ENCODE data around the gene TFAP2E. TPM values are rescaled to one million over a fixed set of nuclear protein-coding genes. Genes with fewer than 3 reads are reported as not detected.
"Not testable (repeated sequence)": the region's sequence is repeated elsewhere in the genome, so short reads cannot be mapped to it uniquely, and the experiment has no call there.

The TFAP2E gene
- total RNA-seq, 1 experiment from 2014 or later: not detected

DNA sequence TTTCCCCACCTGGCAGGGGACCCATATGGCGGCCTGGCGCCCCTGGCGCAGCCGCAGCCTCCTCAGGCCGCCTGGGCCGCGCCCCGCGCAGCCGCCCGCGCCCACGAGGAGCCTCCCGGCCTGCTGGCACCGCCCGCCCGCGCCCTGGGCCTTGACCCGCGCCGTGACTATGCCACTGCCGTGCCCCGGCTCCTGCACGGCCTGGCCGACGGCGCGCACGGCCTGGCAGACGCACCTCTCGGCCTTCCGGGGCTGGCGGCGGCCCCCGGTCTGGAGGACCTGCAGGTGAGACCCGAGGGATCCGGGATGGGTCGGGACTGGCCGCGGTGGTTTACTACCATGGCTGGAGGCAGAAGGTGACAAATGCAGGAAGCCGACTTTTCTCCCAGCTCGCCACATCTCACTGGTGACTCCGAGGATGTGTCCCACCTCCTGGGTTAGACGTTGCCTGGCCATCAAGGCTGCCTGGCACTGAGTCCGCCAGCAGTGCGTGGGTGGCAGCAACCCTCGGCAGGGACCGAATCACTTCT is 1.1 kb downstream of the TFAP2E start:
- no peak for DNase-seq (ENCODE audit: low spot score)

DNA sequence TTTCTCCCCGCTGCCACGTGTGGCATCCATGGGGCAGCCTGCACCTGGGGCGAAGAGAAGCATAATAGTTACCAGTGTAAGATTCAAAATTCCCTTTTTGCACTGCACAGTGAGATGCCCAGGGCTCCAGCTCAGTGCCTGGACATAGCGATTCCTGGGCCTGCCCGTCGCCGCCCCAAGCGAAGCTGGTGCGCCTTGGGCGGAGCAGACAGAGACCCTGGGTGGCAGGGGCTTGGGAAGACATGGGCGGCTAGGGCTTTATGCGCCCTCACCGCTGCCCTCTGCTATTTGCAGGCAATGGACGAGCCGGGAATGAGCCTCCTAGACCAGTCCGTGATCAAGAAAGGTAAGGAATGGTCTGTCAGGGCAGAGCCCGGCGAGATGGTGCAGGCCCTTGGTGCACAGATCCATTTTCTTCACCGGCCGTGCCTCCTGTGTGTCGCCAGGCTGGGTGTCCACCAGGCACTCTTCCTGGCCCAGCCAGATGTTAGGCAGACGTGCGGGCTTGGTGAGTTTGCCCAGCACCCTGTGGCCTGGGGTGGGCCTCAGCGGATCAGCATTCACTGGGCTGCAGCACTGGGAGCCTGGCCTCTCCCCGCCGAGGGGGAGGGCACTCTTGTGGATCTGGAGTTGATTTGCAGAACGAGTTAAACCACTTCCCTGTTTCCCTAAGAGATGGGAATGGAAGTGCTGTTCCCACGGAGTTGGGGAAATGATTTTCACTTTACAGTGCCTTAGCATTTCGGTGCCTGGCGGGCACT is 1.7 kb downstream of the TFAP2E start:
- no peak for DNase-seq (ENCODE audit: low spot score)

DNA sequence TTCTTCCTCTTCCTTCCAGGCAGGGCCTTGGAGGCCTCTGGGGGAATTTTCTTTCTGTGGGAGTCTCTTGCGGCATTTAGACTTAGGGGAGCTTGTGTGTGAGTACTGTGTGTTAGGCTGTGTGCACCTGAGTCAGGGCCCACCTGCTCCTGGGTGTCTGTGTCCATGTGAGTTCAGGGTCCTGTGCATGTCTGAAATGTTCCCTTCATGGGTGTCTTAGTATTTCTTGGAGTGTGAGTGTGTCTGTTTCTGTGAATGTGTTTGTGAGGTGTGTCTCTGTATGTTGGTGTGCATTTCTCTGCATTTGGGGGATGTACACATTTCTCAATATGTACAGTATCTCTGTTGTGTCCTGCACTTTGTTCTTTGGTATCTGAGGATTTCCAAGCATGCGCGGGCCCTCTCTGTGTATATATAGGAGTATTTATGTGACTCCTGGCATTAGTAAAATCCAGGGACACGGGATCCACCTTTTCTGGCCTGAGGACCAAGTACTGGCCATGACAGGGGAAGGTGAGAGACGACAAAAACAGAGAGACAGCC is 2.4 kb downstream of the TFAP2E start:
- DNase-seq (ENCODE audit: low spot score): no peak

DNA sequence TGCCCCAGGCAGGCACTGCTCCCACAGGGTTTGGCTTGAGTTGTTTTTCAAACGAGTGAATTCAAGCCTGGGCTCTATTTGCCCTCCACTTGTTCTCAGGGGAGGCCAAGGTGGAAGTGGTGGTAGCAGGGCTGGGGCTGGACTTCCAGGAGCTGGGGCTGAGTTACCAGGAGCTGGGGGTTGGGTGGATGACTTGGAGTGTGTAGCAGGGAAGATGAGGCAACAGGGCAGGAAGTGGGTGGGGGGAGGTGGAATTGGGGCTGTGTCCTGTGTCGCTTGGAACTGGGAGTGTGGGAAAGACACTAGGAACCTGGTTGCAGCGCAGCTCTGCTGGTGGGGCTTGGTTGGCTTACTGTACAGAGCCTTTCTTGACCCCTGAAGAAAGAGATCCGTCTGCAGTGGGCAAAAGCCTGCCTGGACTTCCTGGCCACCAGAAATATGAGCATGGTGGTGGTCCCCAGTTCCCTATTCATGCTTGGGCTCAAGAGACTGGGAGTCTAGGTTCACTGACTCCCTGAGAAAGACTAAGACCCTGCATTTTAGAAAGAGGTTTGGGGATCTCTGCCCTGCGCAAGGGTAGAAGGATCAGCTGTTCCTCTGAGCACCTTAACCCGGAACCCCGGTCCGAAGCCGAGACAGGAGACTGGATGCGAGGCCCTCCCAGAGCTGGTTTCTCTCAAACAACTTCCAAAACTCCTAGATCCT is 3.1 kb downstream of the TFAP2E start:
- DNase-seq (ENCODE audit: low spot score): no peak

DNA sequence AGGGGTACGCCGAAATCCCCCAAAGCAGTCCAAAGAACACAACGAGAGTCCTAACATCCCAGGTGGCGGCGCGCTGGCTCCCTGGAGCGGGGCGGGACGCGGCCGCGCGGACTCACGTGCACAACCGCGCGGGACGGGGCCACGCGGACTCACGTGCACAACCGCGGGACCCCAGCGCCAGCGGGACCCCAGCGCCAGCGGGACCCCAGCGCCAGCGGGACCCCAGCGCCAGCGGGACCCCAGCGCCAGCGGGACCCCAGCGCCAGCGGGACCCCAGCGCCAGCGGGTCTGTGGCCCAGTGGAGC is 3.6 kb downstream of the TFAP2E start:
- not testable (repeated sequence) for DNase-seq (ENCODE audit: low spot score)

DNA sequence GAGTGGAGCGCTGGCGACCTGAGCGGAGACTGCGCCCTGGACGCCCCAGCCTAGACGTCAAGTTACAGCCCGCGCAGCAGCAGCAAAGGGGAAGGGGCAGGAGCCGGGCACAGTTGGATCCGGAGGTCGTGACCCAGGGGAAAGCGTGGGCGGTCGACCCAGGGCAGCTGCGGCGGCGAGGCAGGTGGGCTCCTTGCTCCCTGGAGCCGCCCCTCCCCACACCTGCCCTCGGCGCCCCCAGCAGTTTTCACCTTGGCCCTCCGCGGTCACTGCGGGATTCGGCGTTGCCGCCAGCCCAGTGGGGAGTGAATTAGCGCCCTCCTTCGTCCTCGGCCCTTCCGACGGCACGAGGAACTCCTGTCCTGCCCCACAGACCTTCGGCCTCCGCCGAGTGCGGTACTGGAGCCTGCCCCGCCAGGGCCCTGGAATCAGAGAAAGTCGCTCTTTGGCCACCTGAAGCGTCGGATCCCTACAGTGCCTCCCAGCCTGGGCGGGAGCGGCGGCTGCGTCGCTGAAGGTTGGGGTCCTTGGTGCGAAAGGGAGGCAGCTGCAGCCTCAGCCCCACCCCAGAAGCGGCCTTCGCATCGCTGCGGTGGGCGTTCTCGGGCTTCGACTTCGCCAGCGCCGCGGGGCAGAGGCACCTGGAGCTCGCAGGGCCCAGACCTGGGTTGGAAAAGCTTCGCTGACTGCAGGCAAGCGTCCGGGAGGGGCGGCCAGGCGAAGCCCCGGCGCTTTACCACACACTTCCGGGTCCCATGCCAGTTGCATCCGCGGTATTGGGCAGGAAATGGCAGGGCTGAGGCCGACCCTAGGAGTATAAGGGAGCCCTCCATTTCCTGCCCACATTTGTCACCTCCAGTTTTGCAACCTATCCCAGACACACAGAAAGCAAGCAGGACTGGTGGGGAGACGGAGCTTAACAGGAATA is 4.2 kb downstream of the TFAP2E start:
- DNase-seq (ENCODE audit: low spot score): no peak

DNA sequence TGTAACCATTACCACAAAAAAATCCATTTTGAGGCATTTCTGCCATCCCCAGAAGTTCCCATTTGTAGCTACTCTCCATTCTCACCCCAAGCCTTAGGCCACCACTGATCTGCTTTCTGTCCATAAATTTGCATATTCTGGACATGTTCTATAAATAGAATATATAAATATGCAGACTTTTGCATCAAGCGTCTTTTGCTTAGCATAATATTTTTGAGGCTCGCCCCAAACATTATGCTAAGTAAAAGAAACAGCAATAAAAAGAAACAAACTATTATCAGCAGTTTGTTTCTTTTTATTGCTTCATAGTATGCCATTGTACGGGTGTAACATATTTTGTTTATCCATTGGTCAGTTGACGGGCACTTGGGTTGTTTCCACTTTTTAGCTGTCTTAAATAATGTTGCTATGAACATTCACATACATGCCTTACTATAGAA is 7.9 kb downstream of the TFAP2E start:
- no peak for DNase-seq (ENCODE audit: low spot score)

DNA sequence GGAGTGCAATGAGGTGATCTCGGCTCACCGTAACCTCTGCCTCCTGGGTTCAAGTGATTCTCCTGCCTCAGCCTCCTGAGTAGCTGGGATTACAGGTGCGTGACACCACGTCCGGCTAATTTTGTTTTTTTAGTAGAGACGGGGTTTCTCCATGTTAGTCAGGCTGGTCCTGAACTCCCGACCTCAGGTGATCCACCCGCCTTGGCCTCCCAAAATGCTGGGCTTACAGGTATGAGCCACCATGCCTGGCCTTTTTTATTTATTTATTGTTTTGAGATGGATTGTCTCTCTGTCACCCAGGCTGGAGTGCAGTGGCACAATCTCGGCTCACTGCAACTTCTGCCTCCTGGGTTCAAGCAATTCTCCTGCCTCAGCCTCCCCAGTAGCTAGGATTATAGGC is 8.5 kb downstream of the TFAP2E start:
- not testable (repeated sequence) for DNase-seq (ENCODE audit: low spot score)

DNA sequence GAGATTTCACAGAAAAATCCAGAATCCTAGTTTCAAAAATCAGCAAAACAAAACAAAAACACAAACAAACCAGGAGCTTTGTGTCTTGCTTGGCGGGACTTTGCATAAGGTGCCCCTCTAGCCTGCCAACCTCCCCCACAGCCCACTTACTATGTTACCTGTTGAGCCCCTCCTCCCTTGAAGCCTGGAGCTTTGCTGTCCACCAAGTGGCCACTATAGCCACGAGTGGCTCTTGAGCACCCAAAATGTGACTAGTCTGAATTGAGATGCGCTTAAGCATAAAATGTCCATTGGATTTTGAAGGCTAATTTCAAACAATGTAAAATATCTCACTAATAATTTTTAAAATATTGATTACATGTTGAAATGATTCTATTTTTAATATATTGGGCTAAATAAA is 12.2 kb downstream of the TFAP2E start:
- DNase-seq (ENCODE audit: low spot score): no peak

DNA sequence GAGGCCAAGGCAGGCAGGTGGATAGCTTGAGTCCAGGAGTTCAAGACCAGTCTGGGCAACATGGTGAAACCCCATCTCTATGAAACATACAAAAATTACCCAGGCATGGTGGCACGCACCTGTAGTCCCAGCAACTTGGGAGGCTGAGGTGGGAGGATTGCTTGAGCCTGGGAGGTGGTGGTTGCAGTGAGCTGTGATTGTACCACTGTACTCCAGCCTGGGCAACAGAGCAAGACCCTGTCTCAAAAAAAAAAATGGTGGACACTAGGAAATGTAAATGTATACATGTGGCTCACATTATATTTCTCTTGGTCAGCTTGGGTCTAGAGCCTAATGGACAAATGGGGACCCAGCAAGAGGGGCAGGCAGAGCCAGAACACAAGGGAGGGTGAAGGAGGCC is 12.7 kb downstream of the TFAP2E start:
- DNase-seq (ENCODE audit: low spot score): not testable (repeated sequence)

DNA sequence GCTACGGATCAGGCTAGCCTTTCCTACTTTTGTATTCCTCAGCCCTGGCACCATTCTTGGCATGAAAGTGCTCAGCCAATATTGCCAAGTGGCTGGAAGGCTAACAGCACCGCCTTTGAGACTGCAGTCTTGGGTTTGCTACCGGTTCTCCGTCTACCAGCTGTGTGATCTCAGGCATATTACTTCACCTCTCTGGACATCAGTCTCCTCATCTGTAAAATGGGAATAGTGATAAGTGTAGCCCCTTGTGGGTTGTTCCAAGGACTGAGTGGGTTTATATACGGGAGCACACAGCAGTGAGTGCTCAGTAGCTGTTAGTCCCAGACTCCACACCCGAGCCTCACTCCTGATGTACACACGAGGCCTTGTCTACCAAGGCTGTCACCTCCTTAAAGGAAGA is 13.7 kb downstream of the TFAP2E start:
- DNase-seq (ENCODE audit: low spot score): no peak

DNA sequence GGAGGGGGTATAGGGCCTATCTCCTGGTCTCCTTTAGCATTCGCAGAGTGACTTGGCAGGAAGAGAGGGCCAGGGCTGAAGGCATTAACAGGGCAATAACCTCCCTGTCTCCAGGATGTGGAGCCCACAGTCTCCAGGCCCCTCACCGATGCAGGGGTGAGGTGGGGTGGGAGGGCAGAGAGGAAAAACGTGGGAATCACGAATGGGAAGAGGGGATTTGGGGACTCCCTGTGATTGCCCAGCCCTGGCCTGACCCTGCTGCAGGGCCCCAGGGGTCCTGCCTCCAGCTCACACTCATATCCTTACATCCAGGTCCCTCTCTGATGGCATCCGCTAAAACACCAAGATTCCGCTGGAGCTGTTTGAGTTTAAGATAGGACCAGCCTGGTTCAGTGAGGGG is 14.6 kb downstream of the TFAP2E start:
- DNase-seq (ENCODE audit: low spot score): no peak

DNA sequence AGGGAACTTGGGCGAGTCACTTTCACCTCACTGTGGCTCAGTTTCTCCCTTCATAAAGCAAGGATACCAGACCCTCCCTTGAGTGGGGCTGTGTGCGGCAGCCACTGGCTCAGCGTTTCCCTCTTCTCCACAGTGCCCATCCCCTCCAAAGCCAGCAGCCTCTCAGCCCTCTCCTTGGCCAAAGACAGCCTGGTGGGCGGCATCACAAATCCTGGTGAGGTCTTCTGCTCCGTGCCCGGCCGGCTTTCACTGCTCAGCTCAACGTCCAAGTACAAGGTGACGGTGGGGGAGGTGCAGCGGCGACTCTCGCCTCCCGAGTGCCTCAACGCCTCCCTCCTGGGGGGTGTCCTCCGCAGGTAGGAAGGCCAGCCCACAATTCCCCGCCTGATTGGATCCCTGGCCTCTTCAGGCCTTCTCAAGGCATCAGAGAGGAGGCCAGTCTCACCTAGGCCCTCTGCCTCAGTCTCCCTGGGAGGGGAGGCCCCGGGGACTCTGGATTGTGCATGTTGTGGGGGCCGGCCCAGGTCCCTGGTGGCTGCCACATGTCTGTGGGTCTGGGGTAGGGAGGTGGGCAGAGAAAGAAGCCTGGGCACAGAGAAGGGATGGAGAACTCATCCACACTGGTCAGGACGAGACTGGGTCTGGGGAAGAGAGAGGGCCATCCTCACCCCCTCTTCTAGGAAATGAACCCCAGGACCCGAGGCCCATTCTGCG is 15.2 kb downstream of the TFAP2E start:
- DNase-seq (ENCODE audit: low spot score): no peak

DNA sequence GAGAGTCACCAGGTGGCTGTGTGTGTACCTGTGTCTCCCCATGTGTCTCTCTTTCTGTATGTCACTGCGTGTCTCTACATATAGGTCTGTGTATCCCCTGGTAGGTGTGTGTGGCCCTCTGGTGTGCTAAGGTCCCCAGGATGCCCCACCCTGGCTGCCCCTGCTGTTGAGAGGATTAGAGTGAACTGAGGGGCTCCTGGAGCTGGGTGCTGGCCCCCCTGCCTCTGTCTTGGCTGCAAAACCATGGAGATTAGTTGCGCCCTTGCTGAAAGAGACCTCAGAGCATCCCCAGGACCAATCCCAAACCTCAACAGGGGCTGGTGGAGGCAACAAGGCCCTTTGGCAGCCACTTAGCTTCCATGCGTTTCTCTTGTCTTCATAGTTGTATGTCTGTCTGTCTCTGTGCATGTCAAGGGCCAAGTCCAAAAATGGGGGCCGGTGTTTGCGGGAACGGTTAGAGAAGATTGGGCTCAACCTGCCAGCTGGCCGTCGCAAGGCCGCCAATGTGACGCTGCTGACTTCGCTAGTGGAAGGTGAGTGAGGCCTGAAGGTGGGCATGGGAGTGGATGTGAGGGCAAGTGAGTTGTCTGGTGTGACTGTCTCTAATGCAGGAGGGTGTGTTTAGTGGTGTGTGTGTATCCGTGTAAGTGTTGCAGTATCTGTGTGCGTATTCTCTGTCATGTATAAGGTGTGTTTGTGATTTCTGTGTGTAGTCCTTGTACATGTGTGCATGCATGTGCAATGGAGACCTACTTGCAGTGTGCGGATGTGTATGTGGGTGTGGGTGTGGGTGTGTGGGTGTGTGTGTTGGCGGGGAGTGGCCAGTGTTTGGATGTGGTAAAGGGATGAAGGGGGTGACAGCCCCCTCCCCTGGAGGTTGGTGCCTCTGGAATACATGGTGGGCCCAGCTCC is 16.7 kb downstream of the TFAP2E start:
- DNase-seq (ENCODE audit: low spot score): no peak

DNA sequence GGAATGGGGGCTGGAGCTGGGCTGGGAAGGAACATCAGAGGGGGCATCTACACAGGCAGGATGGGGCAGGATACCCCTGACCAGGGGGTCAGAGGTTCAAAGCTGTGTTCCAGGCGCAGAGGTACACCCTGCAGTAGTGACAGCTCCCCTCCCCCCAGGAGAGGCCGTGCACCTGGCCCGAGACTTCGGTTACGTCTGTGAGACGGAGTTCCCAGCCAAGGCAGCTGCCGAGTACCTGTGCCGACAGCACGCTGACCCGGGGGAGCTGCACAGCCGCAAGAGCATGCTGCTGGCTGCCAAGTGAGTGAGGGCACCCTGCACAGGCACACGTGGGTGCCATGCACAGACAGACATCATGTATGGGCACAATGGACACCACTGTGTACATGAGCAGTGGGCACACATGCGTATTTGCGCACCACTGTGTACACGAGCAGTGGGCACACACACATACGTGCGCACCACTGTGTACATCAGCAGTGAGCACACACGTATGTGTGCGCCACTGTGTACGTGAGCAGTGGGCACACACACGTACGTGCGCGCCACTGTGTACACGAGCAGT is 17.4 kb downstream of the TFAP2E start:
- no peak for DNase-seq (ENCODE audit: low spot score)

DNA sequence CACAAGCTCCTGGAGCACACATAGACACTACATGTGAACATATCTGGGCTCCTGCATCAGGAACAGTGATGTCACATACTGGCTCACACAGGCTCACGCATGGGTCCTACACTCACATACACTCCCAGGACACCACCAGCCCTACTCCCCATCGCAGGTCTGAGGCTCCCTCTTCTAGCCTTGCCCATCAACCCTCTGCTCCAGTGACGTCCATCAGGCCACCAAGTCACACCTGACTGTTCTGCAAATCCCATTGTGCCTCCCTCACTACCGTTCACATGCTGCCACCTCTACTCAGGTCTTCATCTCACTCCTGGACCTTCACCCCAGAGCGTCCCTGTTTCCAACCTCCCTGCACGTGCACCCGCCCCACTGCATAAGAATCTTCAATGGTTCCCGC is 18.1 kb downstream of the TFAP2E start:
- no peak for DNase-seq (ENCODE audit: low spot score)

DNA sequence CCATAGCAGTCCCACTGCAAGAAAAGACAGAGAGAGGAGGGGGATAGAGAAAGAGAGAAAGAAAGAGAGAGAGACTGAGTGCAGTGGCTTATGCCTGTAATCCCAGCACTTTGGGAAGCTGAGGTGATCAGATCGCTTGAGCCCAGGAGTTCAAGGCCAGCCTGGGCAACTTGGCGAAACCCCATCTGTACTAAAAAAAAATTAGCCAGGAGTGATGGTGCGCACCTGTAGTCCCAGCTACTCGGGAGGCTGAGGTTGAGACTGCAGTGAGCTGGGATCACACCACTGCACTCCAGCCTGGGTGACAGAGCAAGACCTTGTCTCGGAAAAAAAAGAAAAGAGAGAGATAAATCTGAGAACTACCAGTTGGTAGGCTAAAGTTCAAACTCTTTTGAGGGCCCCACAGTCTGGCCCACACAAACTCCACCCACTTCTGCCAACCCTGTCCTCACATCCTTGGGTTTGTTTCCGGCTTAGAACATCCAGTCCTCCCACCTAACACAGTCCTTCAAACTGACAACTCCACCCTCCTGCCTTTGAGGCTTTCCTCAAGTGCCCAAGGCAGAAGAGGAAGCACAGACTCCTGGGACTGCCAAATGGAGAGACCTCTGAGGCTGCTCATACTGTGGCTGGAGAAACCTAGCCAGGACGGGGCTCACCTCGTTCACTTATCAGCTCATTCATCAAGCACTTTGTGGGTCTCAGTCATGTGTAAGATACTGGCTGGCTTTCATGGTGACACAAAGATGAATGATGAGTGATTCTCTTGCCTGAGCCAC is 20.1 kb downstream of the TFAP2E start:
- no peak for DNase-seq (ENCODE audit: low spot score)

DNA sequence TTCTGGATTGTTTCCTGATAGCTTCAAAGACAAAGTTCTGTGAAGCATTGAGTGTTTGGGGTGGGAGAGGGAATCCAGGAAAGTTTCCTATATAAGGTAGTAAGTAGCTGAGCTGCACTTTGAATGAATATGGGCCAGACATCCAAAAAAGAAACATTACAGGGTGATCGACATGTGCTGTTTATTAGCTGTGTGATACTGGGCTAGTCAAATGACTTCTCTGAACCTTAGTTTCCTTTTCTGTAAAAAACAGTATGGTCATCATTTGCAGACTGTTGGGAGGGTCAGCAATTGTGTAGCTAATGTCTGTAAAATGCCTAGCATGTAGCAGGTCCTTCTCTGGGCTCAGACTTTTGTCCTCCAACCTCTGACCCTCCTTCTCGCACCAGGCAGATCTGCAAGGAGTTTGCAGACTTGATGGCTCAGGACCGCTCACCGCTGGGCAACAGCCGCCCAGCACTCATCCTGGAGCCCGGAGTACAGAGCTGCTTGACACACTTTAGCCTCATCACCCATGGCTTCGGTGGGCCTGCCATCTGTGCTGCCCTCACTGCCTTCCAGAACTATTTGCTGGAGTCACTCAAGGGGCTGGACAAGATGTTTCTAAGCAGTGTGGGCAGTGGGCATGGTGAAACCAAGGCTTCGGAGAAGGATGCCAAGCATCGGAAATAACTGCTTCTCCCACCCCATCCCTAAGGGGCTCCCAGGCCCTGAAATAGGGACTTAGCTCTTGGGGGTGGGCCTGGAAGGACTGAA is 21.1 kb downstream of the TFAP2E start:
- DNase-seq (ENCODE audit: low spot score): no peak

All from H4 (cell line).